Neural crest cell (in vitro differentiated cells): Measurements from ENCODE around the gene TRPM2. TPM values are rescaled to one million over a fixed set of nuclear protein-coding genes. Genes with fewer than 3 reads are reported as not detected.

ENCODE experiments used
- DNase-seq: peaks from one replicate; pipeline ENCODE4 v3.0.0; 2021; ENCODE audit warnings: low read depth, mixed read lengths, low spot score
- H3K27ac Mint-ChIP-seq: one replicate; pipeline ENCODE4 v1.8.0; 2021; ENCODE audit warnings: mild to moderate bottlenecking, mixed read lengths; ENCODE audit not compliant: unreplicated experiment
- H3K27me3 Mint-ChIP-seq: 2 replicates; pipeline ENCODE4 v1.8.0; 2021; ENCODE audit warnings: low read depth, mild to moderate bottlenecking, mixed read lengths
- H3K36me3 Mint-ChIP-seq: 2 replicates; pipeline ENCODE4 v1.8.0; 2021; ENCODE audit warnings: low read depth, mild to moderate bottlenecking, mixed read lengths
- H3K4me1 Mint-ChIP-seq: 2 replicates; pipeline ENCODE4 v1.8.0; 2021; ENCODE audit warnings: mixed read lengths
- H3K4me3 Mint-ChIP-seq: one replicate; pipeline ENCODE4 v1.8.0; 2021; ENCODE audit warnings: mild to moderate bottlenecking, mixed read lengths
- H3K9me3 Mint-ChIP-seq: 2 replicates; pipeline ENCODE4 v1.8.0; 2021; ENCODE audit warnings: mixed read lengths
- total RNA-seq: library from RNA; stranded (reverse); gene quantifications from 2 replicates; pipeline ENCODE4 v1.2.1, GENCODE V29; 2021
- TF ChIP-seq, protein P1 (sequence below): fragments of 200-600 bp; sonication (generic); conservative IDR thresholded peaks from 2 replicates; pipeline ENCODE4 v1.5.0; 2021; ENCODE audit warnings: antibody characterized with exemption, mild to moderate bottlenecking

TRPM2 gene
- total RNA-seq, 1 donor from 2014 or later, result not detected

DNA sequence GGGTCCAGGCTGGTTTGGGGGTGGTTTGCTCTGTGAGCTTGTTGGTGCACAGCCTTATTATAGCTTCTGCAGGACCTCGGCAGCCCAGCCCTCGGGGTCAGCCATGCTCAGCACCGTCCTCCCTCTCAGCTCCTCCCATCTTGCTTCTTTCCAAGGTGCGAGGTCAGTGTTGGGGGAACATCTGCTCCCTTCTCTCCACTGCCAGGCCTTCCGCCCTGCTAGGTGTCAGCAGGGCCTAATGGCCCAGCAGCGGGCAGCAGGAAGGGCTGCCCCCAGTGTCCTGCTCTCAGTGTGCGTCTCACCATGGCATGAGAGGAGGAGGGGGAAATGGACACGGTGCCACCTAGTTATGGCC, 65.4 kb downstream of the TRPM2 start:
- TF ChIP-seq, protein P1, sequence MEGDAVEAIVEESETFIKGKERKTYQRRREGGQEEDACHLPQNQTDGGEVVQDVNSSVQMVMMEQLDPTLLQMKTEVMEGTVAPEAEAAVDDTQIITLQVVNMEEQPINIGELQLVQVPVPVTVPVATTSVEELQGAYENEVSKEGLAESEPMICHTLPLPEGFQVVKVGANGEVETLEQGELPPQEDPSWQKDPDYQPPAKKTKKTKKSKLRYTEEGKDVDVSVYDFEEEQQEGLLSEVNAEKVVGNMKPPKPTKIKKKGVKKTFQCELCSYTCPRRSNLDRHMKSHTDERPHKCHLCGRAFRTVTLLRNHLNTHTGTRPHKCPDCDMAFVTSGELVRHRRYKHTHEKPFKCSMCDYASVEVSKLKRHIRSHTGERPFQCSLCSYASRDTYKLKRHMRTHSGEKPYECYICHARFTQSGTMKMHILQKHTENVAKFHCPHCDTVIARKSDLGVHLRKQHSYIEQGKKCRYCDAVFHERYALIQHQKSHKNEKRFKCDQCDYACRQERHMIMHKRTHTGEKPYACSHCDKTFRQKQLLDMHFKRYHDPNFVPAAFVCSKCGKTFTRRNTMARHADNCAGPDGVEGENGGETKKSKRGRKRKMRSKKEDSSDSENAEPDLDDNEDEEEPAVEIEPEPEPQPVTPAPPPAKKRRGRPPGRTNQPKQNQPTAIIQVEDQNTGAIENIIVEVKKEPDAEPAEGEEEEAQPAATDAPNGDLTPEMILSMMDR, result no peak
- peaks cover 13% of the 10 kb centered on the region for H3K27me3 Mint-ChIP-seq
- DNase-seq, result no peak
- no peak overlapping the region for H3K27ac Mint-ChIP-seq
- peaks cover 6% of the 10 kb centered on the region for H3K36me3 Mint-ChIP-seq
- no peaks in the 10 kb centered on the region for H3K4me1 Mint-ChIP-seq
- peaks cover 7% of the 10 kb centered on the region for H3K9me3 Mint-ChIP-seq
- H3K4me3 Mint-ChIP-seq, result no peak overlapping the region

DNA sequence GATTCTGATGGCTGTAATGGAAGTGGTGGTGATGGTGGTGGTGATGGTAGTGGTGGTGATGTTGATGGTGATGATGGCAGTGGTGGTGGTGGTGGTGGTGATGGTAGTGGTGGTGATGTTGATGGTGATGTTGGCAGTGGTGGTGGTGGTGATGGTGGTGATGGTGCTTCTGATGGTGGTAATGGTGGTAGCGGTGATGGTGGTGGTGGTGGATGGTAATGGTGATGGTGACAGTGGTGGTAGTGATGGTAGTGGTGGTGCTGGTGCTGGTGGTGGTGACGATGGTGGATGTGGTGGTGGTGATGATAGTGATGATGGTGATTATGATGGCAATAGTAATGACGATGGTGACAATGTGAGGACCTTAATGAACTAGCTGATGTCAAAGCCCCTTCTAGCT, 66.3 kb downstream of the TRPM2 start:
- Mint-ChIP-seq H3K4me3 (no peak overlapping the region), H3K27me3 (peaks cover 10% of the 10 kb centered on the region), H3K27ac (no peak overlapping the region), H3K9me3 (peaks cover 7% of the 10 kb centered on the region), H3K36me3 (peaks cover 6% of the 10 kb centered on the region), H3K4me1 (no peaks in the 10 kb centered on the region)
- TF ChIP-seq, protein P1, result no peak
- DNase-seq, result no peak

DNA sequence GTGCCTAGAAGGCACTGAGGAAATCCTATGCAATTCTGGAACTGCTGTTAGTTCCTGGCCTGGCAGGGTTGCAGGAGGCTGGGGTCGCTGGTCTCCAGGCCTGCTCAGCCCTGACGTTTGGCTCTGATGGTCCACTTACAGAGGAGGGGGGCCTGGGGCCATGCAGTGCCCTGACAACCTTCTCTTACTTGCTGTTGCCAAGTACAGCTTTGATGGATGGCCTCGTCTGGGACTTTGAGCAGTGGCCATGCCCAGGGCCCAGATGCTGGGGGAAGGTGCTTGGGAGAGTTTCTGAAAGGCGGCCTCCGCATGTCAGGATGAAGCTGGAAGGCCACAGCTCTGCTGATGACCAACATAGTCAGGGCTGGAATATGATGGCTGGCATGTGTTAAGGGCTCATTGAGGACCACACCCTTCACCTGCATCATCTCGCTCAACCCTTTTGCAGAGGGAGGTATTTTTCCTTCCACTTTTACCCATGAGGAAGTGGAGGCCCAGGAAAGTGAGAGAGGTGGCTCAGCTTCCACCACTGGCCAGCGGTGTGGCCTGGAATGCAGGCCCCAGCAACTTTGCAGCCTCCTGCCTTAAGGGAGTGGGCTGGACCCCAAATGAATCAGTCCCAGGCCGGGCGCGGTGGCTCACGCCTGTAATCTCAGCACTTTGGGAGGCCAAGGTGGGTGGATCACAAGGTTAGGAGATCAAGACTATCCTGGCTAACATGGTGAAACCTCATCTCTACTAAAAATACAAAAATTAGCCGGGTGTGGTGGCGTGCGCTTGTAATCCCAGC, 67.2 kb downstream of the TRPM2 start:
- Mint-ChIP-seq H3K36me3 (peaks cover 6% of the 10 kb centered on the region), H3K4me3 (no peak overlapping the region), H3K27me3 (peaks cover under 1% of the 10 kb centered on the region), H3K4me1 (no peaks in the 10 kb centered on the region), H3K9me3 (peaks cover 7% of the 10 kb centered on the region), H3K27ac (no peak overlapping the region)
- TF ChIP-seq, protein P1, result no peak
- DNase-seq, result no peak

DNA sequence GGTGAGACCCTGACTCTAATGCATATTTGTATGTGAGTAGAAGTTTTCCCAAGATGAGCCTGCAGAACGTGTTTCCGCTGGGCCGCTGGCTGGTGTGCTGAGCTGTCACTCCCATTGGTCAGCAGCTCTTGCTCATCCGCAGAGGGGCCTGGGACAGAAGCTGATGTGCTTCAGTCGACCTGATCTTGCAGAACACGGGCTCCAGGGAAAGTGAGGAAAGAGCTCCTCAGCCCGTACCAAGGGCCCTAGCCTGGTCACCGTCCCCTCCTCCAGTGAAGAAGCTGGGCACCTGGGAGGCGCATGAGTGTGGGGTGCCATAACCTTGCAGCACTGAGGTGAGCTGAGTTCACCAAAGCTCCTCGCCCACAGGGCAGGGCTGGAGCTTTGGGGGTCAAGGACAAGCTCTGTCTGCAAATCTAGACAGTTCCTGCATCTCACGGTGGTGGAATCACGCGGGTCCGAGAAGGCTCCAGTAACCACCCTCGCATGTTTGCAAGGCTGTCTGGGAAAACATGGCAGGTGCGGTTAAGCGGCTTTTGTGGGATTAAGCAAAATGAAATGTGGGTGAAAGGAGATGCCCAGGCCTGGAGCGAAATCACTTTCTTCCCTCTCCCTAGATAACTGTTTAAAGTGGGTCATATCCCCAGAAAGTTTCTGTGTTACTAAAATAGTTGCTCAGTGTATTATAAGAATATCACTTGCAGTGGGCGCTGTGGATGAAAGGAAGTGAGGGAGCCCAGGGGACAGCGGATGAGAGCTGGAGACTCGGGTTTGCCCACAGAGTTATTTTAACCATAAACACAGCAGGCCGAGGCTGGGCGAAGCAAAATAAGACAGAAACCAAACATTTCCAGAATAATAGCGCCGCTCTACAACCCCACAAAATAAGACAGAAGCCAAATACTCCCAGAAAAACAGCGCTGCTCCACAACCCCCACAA, 68.8 kb downstream of the TRPM2 start:
- DNase-seq, result no peak
- H3K4me1 Mint-ChIP-seq, result no peaks in the 10 kb centered on the region
- no peak overlapping the region for H3K27ac Mint-ChIP-seq
- no peaks in the 10 kb centered on the region for H3K27me3 Mint-ChIP-seq
- H3K4me3 Mint-ChIP-seq, result no peak overlapping the region
- peaks cover 6% of the 10 kb centered on the region for H3K36me3 Mint-ChIP-seq
- peaks cover 7% of the 10 kb centered on the region for H3K9me3 Mint-ChIP-seq
- TF ChIP-seq, protein P1, result no peak

DNA sequence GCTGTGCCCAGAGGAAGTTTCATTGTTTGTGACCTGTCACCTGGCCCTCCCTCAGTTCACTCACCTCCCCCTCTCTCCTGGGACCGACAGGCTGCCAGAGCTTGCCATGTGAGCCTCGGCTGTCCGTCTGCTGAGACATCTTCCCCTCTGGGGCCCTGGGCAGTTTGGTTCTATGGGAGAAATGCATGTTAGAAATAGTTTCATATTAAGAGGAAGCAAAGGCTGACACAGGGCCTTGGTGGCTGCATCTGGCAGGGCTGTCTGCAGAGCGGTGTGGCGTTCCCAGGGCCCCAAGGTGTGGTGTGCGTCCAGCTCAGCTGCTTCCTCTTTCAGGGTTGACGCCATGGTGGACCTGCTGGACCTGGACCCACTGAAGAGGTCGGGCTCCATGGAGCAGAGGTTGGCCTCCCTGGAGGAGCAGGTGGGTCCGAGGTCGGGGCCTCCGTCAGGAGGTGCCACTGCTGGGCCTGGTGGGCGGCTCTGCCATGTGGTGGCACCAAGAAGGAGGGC, 69.9 kb downstream of the TRPM2 start:
- no peaks in the 10 kb centered on the region for H3K27me3 Mint-ChIP-seq
- no peaks in the 10 kb centered on the region for H3K4me1 Mint-ChIP-seq
- peaks cover 7% of the 10 kb centered on the region for H3K9me3 Mint-ChIP-seq
- no peak for DNase-seq
- H3K27ac Mint-ChIP-seq, result no peak overlapping the region
- TF ChIP-seq, protein P1, result no peak
- peaks cover 6% of the 10 kb centered on the region for H3K36me3 Mint-ChIP-seq
- H3K4me3 Mint-ChIP-seq, result no peak overlapping the region
